K562 (cell line): ENCODE measurements around the gene USP43. TPM values are rescaled to one million over a fixed set of nuclear protein-coding genes. Genes with fewer than 3 reads are reported as not detected.

Experiments used
- ATAC-seq: fragments of 200-7000 bp; cut with Tn5 transposase; 3 replicates; pipeline ENCODE4 v1.9.1; 2020; ENCODE audit warnings: moderate library complexity
- BruUV-seq: library from RNA; stranded (reverse); fragments of 400-500 nt; replicated peaks from 2 replicates; lab custom pipeline; 2021; lab: Mats Ljungman, UMichigan
- CTCF ChIA-PET: fragments of 300-600 bp; formaldehyde crosslinking; extraction: SDS; loops from one replicate; lab custom pipeline; 2021; ENCODE audit warnings: low intra/inter-chr PET ratio; lab: Yijun Ruan, JAX
- POLR2A ChIA-PET: fragments of 300-600, 350-650 bp; sonication (Branson Sonifier 250); formaldehyde crosslinking; extraction: SDS; loops from one replicate; lab custom pipeline; 2021; ENCODE audit warnings: antibody characterized with exemption, inconsistent platforms; lab: Yijun Ruan, JAX
- DNase-seq, 4 experiments: peaks; one replicate each; pipeline versions ENCODE4 v3.0.0 to v3.0.0-alpha.2; 2011 to 2018; ENCODE audit warnings: low spot score in 3 of 4, mixed read lengths in 3 of 4; ENCODE audit errors: extremely low read depth in 1 of 4
- FAIRE-seq: peaks from 2 replicates; lab custom pipeline; 2011; peaks lifted over from hg19 to GRCh38; lab: Jason Lieb, UNC
- H2AFZ ChIP-seq: 2 replicates; pipeline ENCODE4 v1.6.0; 2011; ENCODE audit warnings: low read depth, low read length, control low read depth, inconsistent platforms
- H3K27ac ChIP-seq: fragments of 200-600 bp; 3 replicates; pipeline ENCODE4 v1.8.0; 2011; ENCODE audit warnings: low read depth, mild to moderate bottlenecking, control low read depth, inconsistent platforms, low read length, moderate library complexity, mixed read lengths; ENCODE audit errors: extremely low read depth
- H3K27me3 ChIP-seq, 2 experiments: fragments of 300-600 bp in 1 of 2; 2 replicates in 1 of 2; 3 replicates in 1 of 2; pipeline versions ENCODE4 v1.6.0 to v1.8.0; 2011; ENCODE audit warnings: inconsistent platforms in 2 of 2, low read length in 2 of 2, mild to moderate bottlenecking in 1 of 2, mixed read lengths in 1 of 2, moderate library complexity in 1 of 2; ENCODE audit not compliant: control insufficient read depth in 2 of 2, insufficient read depth in 2 of 2
- H3K36me3 ChIP-seq: fragments of 300-600 bp; 3 replicates; pipeline ENCODE4 v1.8.0; 2011; ENCODE audit warnings: mild to moderate bottlenecking, low read length, inconsistent platforms; ENCODE audit not compliant: control insufficient read depth, insufficient read depth
- H3K4me1 ChIP-seq, 2 experiments: fragments of 200-600 bp in 1 of 2; replicated peaks in 1 of 2; 2 replicates in 1 of 2; 3 replicates in 1 of 2; pipeline versions ENCODE4 v1.5.1 to v1.8.0; 2011; ENCODE audit warnings: inconsistent platforms in 2 of 2, low read length in 2 of 2, mild to moderate bottlenecking in 1 of 2, mixed read lengths in 1 of 2, moderate library complexity in 1 of 2; ENCODE audit not compliant: control insufficient read depth in 2 of 2, insufficient read depth in 2 of 2
- H3K4me2 ChIP-seq: 2 replicates; pipeline ENCODE4 v1.6.1; 2011; ENCODE audit warnings: low read length, control low read depth, inconsistent platforms, mixed read lengths; ENCODE audit not compliant: insufficient read depth
- H3K4me3 ChIP-seq: fragments of 200-600 bp; sonication (generic), shearing (Covaris generic); 2 replicates; pipeline ENCODE4 v1.5.1; 2016; ENCODE audit warnings: control low read depth, inconsistent platforms
- H3K79me2 ChIP-seq: fragments of 200-600 bp; 3 replicates; pipeline ENCODE4 v1.8.0; 2011; ENCODE audit warnings: low read length, inconsistent platforms; ENCODE audit not compliant: control insufficient read depth, insufficient read depth
- H3K9ac ChIP-seq, 2 experiments: 2 replicates each; pipeline versions ENCODE4 v1.6.0 to v1.6.1; 2011; ENCODE audit warnings: low read depth in 2 of 2, low read length in 2 of 2, control low read depth in 1 of 2, inconsistent platforms in 1 of 2, mild to moderate bottlenecking in 1 of 2, mixed read lengths in 1 of 2; ENCODE audit not compliant: insufficient read depth in 1 of 2
- H3K9me1 ChIP-seq: one replicate; pipeline ENCODE4 v1.6.0; 2011; ENCODE audit warnings: inconsistent platforms, mild to moderate bottlenecking, low read length, moderate library complexity; ENCODE audit not compliant: control insufficient read depth, insufficient read depth
- H3K9me3 ChIP-seq: replicated peaks from 2 replicates; pipeline ENCODE4 v1.5.1; 2011; ENCODE audit warnings: low read depth, low read length, inconsistent platforms; ENCODE audit not compliant: control insufficient read depth, insufficient read depth
- H4K20me1 ChIP-seq: replicated peaks from 2 replicates; pipeline ENCODE4 v1.6.1; 2011; ENCODE audit warnings: low read length, inconsistent platforms, mixed read lengths; ENCODE audit not compliant: control insufficient read depth, insufficient read depth
- CBFB ChIP-seq: sonication (generic); formaldehyde crosslinking; IDR thresholded peaks from 2 replicates; pipeline ENCODE4 v1.4.0; 2020; ENCODE audit warnings: mild to moderate bottlenecking, missing genetic modification reagents
- CTCF ChIP-seq, 3 experiments: IDR thresholded peaks in 2 of 3; conservative IDR thresholded peaks in 1 of 3; 2 replicates each; pipeline ENCODE4 v1.5.1; 2011 to 2012; ENCODE audit warnings: low read length in 3 of 3, mild to moderate bottlenecking in 3 of 3, control low read depth in 2 of 3, improper control_type of control experiment in 1 of 3, inconsistent platforms in 1 of 3, low read depth in 1 of 3, mixed read lengths in 1 of 3, moderate library complexity in 1 of 3; ENCODE audit not compliant: insufficient read depth in 2 of 3
- L3MBTL2 ChIP-seq: fragments of 450-650 bp; IDR thresholded peaks from 2 replicates; pipeline ENCODE4 v1.6.1; 2016; ENCODE audit warnings: mild to moderate bottlenecking, moderate library complexity
- MCM7 ChIP-seq, 2 experiments: fragments of 450-650 bp; IDR thresholded peaks; 2 replicates each; pipeline ENCODE4 v1.6.1; 2016 to 2018
- NR2C1 ChIP-seq, 2 experiments: fragments of 450-650 bp; IDR thresholded peaks; 2 replicates each; pipeline ENCODE4 v1.6.1; 2017; ENCODE audit warnings: mild to moderate bottlenecking in 2 of 2, antibody characterized with exemption in 1 of 2, inconsistent platforms in 1 of 2, missing compliant biosample characterization in 1 of 2, missing genetic modification characterization in 1 of 2
- POLR2A ChIP-seq: fragments of 450-650 bp; conservative IDR thresholded peaks from 2 replicates; pipeline ENCODE4 v1.6.1; 2016
- ZNF609 ChIP-seq: sonication (generic); formaldehyde crosslinking; IDR thresholded peaks from 2 replicates; pipeline ENCODE4 v1.8.1; 2023; ENCODE audit warnings: missing genetic modification reagents, mild to moderate bottlenecking, borderline replicate concordance
- ZNF695 ChIP-seq: fragments of 450-650 bp; formaldehyde crosslinking; IDR thresholded peaks from 2 replicates; pipeline ENCODE4 v1.4.0; 2020; ENCODE audit warnings: mild to moderate bottlenecking, moderate library complexity
- ZNF830 ChIP-seq: fragments of 250-450 bp; sonication (Bioruptor Pico); IDR thresholded peaks from 2 replicates; pipeline ENCODE4 v1.5.0; 2021; ENCODE audit warnings: mild to moderate bottlenecking
- WGBS: fragments of 100-300 bp; shearing (Covaris generic); methylation state at CpG from one replicate; pipeline ENCODE4 v1.1.6; 2016; ENCODE audit warnings: low coverage, mixed read lengths; ENCODE audit not compliant: insufficient coverage; ENCODE audit errors: missing lambda C conversion rate; 5-methylcytosine and 5-hydroxymethylcytosine counted together
- in situ Hi-C: fragments of 300-500 bp; cut with MboI; formaldehyde crosslinking; loops from 4 replicates; pipeline ENCODE4 v1.15.0; 2018; ENCODE audit warnings: inconsistent platforms, mixed read lengths
- intact Hi-C: fragments of 100-400 bp; cut with micrococcal nuclease; formaldehyde crosslinking; loops from 2 replicates; pipeline ENCODE4 v1.14.2; 2022
- polyA plus RNA-seq, 8 experiments: library from polyadenylated mRNA; depleted of rRNA in 4 of 8; stranded (reverse) in 5 of 8; unstranded in 3 of 8; fragments of >200 nt; fragmentation: Nextera tagmentation in 2 of 8; fragmentation: Illumina TruSeq in 1 of 8; extraction: Ambion mirVana in 2 of 8; extraction: Trizol in 1 of 8; gene quantifications; 2 replicates each; pipeline versions ENCODE4 v1.2.1 to v1.2.3, GENCODE V29; 2011 to 2014; ENCODE audit warnings: inconsistent platforms in 1 of 8, missing spikeins in 1 of 8
- total RNA-seq, 7 experiments: library from RNA; depleted of rRNA in 6 of 7; stranded (reverse); fragments of >200 nt in 6 of 7; fragmentation: Illumina TruSeq in 2 of 7; extraction: Trizol in 2 of 7; gene quantifications; 2 replicates each; pipeline versions ENCODE4 v1.2.1 to v1.2.3, GENCODE V29; 2011 to 2021; ENCODE audit warnings: low replicate concordance in 1 of 7
- TF ChIP-seq, protein P1 (sequence below): IDR thresholded peaks from 2 replicates; pipeline ENCODE4 v1.6.1; 2011; ENCODE audit warnings: borderline replicate concordance, low read depth, mild to moderate bottlenecking, moderate library complexity, low read length; ENCODE audit not compliant: insufficient read depth, poor library complexity, severe bottlenecking
- TF ChIP-seq, protein P2 (sequence below): fragments of 450-650 bp; IDR thresholded peaks from 2 replicates; pipeline ENCODE4 v1.6.1; 2016

The USP43 gene
- total and polyA plus RNA-seq, 9 of the 15 experiments (the other 6 are each of a cell fraction or from before 2014, with no cell fraction given) = 0.01 to 0.18 (median 0.06) TPM; not detected in 1

GRCh38 chr17:9700136-9700535, 54.8 kb downstream of the USP43 start:
- no peaks in the 10 kb centered on the region for H3K4me1 ChIP-seq
- in situ Hi-C loops (no loop called here), intact Hi-C loops (no loop called here)
- ChIA-PET CTCF (no interaction called here), POLR2A (interaction anchor here (1.1 kb wide), 1 partner anchor 10 kb away, joined by 3 read pairs; no protein-coding TSS in a partner anchor)
- FAIRE-seq = no peak
- H3K79me2 ChIP-seq = no peaks in the 10 kb centered on the region
- no peaks in the 10 kb centered on the region; the same call in 1 of the 2 replicates for H4K20me1 ChIP-seq
- H3K9me3 ChIP-seq = no peaks in the 10 kb centered on the region
- peaks cover 0 to 4% of the 10 kb centered on the region in 2 experiments; a peak in 1 of 5 replicates for H3K27me3 ChIP-seq
- BruUV-seq = no TSS peak
- no peak overlapping the region for H2AFZ ChIP-seq
- H3K9ac ChIP-seq = no peak overlapping the region
- ATAC-seq = no peak
- H3K36me3 ChIP-seq = no peaks in the 10 kb centered on the region
- H3K4me3 ChIP-seq = no peak overlapping the region
- H3K27ac ChIP-seq = no peak overlapping the region
- WGBS = 0% methylated on average over 4 of the region's 7 CpGs
- DNase-seq = no peak
- no peaks in the 10 kb centered on the region for H3K9me1 ChIP-seq
- H3K4me2 ChIP-seq = no peak overlapping the region
- no peak for TF ChIP-seq CBFB (CRISPR knock-in tag)
- TF ChIP-seq ZNF830 (CRISPR knock-in tag) = no peak
- TF ChIP-seq MCM7 (IDR thresholded peaks at IDR 0.05) = no peak
- TF ChIP-seq, protein P1, sequence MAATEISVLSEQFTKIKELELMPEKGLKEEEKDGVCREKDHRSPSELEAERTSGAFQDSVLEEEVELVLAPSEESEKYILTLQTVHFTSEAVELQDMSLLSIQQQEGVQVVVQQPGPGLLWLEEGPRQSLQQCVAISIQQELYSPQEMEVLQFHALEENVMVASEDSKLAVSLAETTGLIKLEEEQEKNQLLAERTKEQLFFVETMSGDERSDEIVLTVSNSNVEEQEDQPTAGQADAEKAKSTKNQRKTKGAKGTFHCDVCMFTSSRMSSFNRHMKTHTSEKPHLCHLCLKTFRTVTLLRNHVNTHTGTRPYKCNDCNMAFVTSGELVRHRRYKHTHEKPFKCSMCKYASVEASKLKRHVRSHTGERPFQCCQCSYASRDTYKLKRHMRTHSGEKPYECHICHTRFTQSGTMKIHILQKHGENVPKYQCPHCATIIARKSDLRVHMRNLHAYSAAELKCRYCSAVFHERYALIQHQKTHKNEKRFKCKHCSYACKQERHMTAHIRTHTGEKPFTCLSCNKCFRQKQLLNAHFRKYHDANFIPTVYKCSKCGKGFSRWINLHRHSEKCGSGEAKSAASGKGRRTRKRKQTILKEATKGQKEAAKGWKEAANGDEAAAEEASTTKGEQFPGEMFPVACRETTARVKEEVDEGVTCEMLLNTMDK = no peak
- TF ChIP-seq L3MBTL2 = no peak
- no peak for TF ChIP-seq ZNF695 (CRISPR knock-in tag)
- no peak for TF ChIP-seq CTCF (IDR thresholded peaks at IDR 0.05 in 2 of 3, conservative IDR thresholded peaks at IDR 0.05 in 1 of 3; ENCODE audit: insufficient read depth in 2 of 3, low read depth in 1 of 3, low read length in 3 of 3)
- TF ChIP-seq, protein P2, sequence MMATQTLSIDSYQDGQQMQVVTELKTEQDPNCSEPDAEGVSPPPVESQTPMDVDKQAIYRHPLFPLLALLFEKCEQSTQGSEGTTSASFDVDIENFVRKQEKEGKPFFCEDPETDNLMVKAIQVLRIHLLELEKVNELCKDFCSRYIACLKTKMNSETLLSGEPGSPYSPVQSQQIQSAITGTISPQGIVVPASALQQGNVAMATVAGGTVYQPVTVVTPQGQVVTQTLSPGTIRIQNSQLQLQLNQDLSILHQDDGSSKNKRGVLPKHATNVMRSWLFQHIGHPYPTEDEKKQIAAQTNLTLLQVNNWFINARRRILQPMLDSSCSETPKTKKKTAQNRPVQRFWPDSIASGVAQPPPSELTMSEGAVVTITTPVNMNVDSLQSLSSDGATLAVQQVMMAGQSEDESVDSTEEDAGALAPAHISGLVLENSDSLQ = no peak
- no peak for TF ChIP-seq NR2C1 (IDR thresholded peaks at IDR 0.05)
- no peak for TF ChIP-seq NR2C1 (tag; IDR thresholded peaks at IDR 0.05)
- no peak for TF ChIP-seq POLR2A
- TF ChIP-seq ZNF609 (CRISPR knock-in tag) = no peak
